IPS-18c (cell line): ENCODE results near the gene USP35.

Source experiments
- H3K4me3 ChIP-seq: 2 replicates; pipeline ENCODE4 v1.7.0; 2013; ENCODE audit warnings: low read depth, mild to moderate bottlenecking, low read length, moderate library complexity; ENCODE audit not compliant: insufficient read depth
- H3K9me3 ChIP-seq: one replicate; pipeline ENCODE4 v1.6.1; 2013; ENCODE audit warnings: mild to moderate bottlenecking, low read length, moderate library complexity; ENCODE audit not compliant: control insufficient read depth, insufficient read depth

The USP35 gene

DNA sequence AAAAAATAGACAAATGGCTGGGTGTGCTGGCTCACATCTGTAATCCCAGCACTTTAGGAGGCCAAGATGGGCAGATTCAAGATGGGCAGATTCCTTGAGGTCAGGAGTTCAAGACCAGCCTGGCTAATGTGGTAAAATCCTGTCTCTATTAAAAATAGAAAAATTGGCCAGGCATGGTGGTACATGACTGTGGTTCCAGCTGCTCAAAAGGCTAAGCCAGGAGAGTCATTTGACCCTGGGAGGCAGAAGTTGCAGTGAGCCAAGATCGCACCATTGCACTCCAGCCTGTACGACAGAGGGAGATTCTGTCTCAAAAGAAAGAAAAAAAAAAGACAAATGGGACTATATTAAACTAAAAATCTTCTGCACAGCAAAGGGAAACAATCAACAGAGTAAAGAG is 55.4 kb downstream of the USP35 start:
- H3K4me3 ChIP-seq: no peak overlapping the region
- no peaks in the 10 kb centered on the region for H3K9me3 ChIP-seq

DNA sequence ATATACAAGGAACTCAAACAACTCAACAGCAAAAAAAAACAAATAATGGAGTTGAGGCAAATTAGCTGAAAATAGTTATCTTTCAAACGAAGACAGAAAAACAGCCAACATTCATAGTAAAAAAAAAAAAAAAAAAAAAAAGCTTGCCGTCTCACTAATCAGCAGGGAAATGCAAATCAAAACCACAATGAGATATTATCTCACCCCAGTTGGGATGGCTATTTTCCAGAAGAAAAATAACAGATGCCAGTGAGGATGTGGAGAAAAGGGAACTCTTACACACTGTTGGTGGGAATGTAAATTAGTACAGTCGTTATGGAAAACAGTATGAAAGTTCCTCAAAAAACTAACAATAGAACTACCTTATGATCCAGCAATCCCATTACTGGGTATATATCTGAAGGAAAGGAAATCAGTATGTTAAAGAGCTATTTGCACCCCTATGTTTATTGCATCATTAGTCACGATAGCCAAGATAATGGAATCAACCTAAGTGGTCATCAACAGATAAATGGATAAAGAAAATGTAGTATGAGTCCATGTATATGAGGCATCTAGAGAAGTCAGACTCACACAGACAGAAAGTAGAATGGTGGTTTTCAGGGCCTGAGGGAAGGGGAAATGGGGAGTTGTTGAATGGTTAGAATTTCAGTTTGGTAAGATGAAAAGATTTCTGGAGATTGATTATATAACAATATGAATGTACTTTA is 56.0 kb downstream of the USP35 start:
- Histone ChIP-seq H3K4me3 (no peak overlapping the region), H3K9me3 (no peaks in the 10 kb centered on the region)

DNA sequence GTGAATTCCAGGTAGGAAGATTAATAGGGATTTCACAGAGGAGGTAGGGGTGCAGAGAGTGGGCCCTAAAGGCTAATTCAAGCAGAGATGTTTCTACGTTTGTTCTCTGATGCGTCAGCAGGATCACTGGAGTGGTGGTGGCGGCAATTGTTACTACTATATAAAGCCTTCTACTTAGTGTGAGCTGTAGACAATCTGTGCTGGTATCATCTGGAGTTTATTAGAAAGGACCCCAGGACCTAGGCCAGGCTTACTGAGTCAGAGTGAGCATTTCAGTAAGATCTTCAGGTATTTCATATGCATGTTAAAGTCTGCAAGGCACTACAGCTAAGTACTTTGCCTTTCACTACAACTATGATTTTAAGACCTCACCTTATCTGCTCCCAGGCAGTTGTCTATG is 59.5 kb downstream of the USP35 start:
- Histone ChIP-seq H3K9me3 (no peaks in the 10 kb centered on the region), H3K4me3 (no peak overlapping the region)

DNA sequence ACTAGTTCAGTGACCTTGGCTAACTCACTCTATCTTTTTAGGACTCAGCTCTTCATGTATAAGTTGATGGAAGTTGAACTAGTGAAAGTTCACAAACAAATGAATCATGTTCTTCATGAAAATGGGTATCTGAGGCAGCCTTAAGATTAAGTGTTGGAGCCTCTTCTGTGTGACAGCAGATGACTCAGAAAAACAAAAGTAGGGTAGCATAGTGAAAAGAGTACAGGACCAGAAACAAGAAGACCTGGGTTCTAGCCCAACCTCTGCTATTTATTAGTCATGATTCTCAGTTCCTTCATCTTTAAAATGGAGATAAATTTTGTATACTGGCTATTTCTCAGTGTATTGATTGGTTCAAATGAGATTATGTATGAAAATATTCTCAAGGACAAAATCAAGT is 60.2 kb downstream of the USP35 start:
- H3K9me3 ChIP-seq: no peaks in the 10 kb centered on the region
- no peak overlapping the region for H3K4me3 ChIP-seq

DNA sequence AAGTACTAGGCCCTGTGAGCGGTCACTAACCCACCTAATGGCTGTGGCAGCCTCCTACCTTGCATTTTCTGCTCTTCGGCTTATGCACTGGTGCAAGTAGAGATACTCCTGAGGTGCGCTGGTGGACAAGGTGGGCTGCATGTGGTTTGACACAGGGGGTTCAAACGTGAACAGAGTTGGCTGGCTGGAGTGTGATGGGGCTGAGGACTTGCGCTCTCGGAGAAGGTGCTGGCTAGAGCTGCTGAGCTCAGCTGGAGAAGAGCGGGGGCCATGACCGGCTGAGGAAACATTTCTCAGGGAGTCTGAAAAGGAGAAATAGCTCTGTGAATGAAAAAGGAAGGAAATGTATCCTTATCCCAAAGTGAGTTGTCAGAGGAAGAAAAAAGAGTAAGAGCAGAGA is 61.4 kb downstream of the USP35 start:
- no peak overlapping the region for H3K4me3 ChIP-seq
- H3K9me3 ChIP-seq: no peaks in the 10 kb centered on the region

DNA sequence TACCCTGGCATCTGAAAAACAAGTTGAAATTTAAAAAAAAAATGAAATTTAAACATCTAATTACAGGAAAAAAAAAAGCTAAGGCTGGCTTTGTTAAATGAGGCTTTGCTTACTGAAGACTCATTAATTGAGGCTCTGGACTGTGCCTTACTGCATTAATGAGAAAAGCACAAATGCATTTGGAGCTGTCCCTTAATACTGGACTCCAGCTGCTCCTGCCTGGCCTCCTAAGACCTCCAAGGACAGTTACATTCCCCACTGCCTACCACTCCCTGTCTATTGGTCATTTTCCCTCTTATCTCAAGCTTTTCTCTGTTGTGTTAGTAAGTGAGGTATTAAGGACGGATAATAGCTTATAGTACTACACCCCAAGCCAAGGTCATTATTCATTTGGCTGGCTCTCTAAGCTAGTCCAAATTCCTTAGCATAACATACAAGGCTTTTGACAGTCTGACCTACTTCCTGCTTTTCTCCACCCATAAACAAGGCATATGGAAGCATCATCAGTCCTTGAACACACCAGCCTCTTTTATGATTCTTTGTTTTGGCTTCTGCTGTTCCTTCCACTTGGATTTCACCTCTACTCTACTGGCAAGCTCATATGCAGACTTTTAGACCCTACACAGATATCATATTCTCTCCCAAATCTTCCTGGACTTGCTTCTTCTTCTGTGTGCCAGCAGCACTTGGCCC is 62.5 kb downstream of the USP35 start:
- Histone ChIP-seq H3K4me3 (no peak overlapping the region), H3K9me3 (no peaks in the 10 kb centered on the region)

DNA sequence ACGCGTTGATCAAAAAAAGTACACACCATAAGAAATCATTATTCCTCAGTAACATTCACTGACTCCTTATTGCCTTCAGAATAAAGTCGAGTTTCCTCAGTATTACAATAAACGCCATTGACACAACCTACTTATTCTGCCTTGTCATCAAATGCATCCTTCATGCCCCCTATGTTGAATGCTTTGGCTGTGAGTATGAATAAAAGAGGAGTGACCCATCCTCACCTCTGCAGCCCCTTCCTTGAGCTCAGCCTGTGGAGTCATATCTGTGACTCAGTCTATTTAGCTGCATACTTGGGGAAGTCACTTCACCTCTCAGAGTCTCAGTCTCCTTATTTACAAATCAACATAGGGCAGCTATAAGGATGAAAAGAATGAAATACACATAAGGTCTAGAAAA is 65.1 kb downstream of the USP35 start:
- H3K9me3 ChIP-seq: no peaks in the 10 kb centered on the region
- H3K4me3 ChIP-seq: no peak overlapping the region

DNA sequence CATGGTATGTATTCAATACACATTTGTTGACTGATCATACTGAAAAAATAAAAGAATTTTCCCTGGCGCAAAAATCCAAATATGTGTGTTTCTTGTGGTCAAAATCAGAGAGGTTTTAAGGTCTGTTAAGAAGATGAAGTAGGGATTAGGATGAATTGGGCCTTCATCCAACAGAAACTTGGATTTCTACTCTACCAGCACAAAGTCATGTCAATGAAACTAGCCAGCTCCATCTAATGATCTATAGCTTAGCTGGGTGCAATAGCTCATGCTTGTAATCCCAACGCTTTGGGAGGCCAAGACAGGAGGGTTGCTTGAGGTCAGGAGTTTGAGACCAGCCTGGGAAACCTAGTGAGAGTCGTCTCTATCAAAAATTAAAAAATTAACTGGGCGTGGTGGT is 65.5 kb downstream of the USP35 start:
- no peak overlapping the region for H3K4me3 ChIP-seq
- H3K9me3 ChIP-seq: no peaks in the 10 kb centered on the region

DNA sequence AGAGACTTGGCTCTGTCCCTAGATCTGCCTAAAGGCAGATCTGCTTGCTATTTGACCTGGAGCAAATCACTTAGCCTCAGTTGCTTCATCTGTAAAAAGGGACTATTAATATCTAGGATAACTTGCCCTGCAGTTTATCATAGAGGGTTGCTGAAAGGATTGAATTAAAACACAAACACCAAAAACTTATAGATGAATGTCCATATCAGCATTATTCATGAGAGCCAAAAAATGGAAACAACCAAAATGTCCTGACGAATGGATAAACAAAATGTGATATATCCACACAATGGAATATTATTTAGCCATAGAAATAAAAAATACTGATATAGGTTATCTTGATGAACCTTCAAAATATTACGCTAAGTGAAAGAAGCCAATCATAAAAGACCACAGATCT is 67.2 kb downstream of the USP35 start:
- Histone ChIP-seq H3K9me3 (no peaks in the 10 kb centered on the region), H3K4me3 (no peak overlapping the region)

DNA sequence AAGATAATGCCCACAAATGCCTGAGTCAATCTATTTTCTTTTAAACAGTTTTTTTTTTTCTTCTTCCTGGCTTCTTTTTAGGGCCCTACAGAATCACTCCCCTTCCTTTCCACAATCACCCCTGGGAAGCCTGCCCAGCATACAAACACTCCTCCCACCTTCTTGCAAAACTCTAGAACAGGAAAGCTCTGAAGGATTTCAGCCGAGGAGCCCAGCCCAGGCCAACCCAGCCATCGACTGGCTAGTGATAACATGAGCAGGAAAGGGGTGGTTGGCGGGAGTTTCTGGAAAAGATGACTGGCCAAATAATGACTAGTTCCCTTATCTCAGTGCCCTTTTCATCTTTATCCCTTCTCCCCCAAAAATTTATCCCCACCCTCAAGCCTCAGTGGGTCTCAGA is 68.2 kb downstream of the USP35 start:
- Histone ChIP-seq H3K4me3 (no peak overlapping the region), H3K9me3 (no peaks in the 10 kb centered on the region)

DNA sequence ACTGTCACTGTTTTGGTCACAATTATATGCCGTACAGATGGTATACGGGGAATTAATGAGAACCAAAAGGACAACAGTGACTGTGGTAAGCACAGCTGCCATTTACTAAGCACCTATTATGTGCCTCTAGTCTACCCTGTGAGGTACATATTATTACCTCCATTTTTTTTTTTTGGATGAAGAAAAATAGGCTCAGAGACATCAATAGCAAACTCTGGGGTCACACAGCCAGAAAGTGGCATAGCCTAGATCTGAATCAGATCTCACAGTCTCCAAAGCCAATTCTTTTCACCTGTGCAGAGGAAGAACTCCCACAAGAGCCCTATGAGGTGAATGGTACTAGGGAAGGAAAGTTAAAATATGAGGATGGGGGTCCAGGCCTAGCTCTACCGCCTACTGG is 68.9 kb downstream of the USP35 start:
- Histone ChIP-seq H3K4me3 (no peak overlapping the region), H3K9me3 (no peaks in the 10 kb centered on the region)

DNA sequence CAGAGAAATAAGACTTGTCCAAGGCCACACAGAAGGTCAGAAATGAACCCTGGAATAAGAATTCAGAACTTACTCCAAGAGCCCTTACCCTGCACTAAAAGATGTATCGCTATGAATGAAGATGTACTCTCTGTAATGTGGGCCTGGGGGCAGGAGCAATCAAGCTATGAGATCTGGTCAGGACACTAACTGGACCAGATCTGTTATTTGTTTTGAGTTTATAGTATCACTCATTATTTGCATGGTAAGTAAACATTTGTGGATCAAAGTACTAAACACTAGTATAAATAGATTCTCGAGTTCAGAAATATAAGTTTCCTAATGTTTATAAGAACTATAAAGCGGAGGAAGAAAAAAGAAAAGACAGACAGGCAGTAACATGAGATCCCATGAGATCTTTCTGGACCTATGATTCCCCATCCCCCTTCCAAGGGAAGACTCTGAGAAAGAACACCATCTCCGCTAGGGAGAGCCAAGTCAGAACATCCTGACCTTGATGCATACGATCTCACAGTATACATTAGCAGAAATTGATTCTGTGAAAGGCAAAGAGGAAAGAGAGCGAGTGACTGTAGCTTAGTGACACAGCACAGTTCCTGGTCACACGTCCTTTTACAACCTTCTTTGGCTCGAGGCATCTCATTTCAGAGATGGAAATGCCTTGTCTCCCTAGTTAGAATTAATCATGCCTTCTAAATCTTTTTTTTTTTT is 71.2 kb downstream of the USP35 start:
- H3K4me3 ChIP-seq: no peak overlapping the region
- H3K9me3 ChIP-seq: no peaks in the 10 kb centered on the region

DNA sequence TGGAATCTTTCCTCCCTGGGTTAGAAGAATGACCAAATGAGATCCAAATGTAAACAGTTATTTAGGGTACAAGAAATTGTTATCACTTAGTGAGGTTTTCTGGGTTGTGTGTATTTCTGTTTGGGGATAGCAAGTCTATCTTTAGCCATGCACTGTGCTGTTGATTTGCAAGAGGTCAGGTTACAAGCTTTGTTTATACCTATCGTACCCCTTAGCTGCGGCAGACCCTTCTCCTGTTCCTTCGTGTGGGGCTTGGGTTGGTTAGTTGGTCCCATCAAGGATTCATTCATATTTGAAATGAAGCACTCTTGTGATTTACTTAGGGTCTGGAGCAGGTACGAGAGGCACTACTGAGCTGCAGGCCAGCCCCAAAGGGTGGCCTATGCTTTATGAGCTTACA is 72.6 kb downstream of the USP35 start:
- Histone ChIP-seq H3K9me3 (no peaks in the 10 kb centered on the region), H3K4me3 (no peak overlapping the region)

DNA sequence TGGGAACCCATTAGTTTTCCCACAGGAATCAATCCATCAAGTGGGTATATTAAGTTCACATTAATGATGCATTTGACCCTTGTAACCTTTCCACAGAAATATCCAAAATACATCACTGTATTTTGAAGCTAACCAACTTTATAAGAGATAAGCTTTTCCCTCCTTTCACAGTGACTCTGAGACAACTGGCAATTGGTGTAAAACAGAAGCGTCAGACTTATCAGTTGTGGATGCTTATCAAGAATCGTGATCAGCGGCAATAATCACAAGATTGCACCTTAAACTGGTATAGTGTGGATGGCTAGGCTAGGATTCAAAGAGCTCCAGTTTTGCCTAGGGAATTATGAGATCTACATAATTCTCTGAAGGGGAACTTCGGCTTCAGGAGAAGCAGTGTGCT is 73.1 kb downstream of the USP35 start:
- Histone ChIP-seq H3K4me3 (no peak overlapping the region), H3K9me3 (no peaks in the 10 kb centered on the region)

DNA sequence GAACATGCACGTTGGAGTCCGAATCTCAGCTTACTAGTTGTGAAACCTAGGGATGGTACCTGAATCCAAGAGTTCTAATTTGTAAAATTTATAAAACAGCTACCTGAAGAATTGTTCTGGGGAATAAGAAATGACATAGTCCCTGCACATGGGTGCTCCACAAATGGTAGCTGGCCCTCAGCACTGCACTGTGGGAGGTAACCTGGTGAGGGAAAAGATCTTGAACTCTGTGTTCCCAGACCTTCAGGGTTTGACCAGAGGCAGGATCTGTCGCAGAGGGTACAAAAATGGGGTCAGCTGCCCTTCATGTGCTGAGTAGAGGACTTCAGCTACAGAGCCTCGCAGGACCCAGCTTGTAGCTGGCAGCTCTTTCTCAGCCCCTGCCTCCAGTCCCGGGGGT is 73.5 kb downstream of the USP35 start:
- Histone ChIP-seq H3K4me3 (no peak overlapping the region), H3K9me3 (no peaks in the 10 kb centered on the region)

DNA sequence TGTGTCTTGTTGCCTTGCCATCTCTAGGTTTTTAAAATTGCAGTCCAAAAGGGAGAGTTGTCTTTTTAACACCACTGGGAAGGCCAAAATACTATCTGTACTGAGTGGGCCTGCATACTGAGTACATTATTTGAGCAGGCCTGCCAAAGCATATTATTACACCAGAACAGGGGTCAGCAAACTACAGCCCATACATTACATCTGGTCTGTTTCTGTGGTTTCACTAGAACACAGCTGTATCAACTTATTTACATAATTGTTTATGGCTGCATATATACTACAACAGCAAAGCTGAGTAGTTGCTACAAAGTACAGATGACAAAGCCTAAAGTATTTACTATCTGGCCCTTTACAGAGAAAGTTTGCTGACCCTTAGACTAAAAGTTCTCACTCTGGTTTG is 74.0 kb downstream of the USP35 start:
- H3K4me3 ChIP-seq: no peak overlapping the region
- no peaks in the 10 kb centered on the region for H3K9me3 ChIP-seq
